ENCODE results near the gene OR10H5. TPM values are rescaled to one million over a fixed set of nuclear protein-coding genes. Genes with fewer than 3 reads are reported as not detected.
A peak's percentile ranks its signal among the peaks of the same experiment; 100 is the strongest.
"Not testable (repeated sequence)": the region's sequence is repeated elsewhere in the genome, so short reads cannot be mapped to it uniquely, and the experiment has no call there.

The OR10H5 gene
- total RNA-seq, 2 experiments from 2014 or later: 0.04 TPM; not detected in 1

GRCh38 chr19:15838351-15838750 is 50.9 kb downstream of the OR10H5 start:
- ATAC-seq: no peak
- Mint-ChIP-seq H3K4me1 (ENCODE audit: low read depth) (peaks cover 16% of the 10 kb centered on the region), H3K4me3 (peak overlapping the region; percentile 32), H3K9me3 (peaks cover 2% of the 10 kb centered on the region), H3K27me3 (no peaks in the 10 kb centered on the region), H3K36me3 (ENCODE audit: low read depth) (no peaks in the 10 kb centered on the region), H3K27ac (peak overlapping the region; percentile 76)
- TF ChIP-seq, protein P1, sequence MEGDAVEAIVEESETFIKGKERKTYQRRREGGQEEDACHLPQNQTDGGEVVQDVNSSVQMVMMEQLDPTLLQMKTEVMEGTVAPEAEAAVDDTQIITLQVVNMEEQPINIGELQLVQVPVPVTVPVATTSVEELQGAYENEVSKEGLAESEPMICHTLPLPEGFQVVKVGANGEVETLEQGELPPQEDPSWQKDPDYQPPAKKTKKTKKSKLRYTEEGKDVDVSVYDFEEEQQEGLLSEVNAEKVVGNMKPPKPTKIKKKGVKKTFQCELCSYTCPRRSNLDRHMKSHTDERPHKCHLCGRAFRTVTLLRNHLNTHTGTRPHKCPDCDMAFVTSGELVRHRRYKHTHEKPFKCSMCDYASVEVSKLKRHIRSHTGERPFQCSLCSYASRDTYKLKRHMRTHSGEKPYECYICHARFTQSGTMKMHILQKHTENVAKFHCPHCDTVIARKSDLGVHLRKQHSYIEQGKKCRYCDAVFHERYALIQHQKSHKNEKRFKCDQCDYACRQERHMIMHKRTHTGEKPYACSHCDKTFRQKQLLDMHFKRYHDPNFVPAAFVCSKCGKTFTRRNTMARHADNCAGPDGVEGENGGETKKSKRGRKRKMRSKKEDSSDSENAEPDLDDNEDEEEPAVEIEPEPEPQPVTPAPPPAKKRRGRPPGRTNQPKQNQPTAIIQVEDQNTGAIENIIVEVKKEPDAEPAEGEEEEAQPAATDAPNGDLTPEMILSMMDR (IDR thresholded peaks at IDR 0.05): no peak
- POLR2A ChIA-PET: no interaction called here
- DNase-seq: no peak
- CTCF ChIA-PET: no interaction called here
- intact Hi-C loops (cut with micrococcal nuclease): no loop called here

DNA sequence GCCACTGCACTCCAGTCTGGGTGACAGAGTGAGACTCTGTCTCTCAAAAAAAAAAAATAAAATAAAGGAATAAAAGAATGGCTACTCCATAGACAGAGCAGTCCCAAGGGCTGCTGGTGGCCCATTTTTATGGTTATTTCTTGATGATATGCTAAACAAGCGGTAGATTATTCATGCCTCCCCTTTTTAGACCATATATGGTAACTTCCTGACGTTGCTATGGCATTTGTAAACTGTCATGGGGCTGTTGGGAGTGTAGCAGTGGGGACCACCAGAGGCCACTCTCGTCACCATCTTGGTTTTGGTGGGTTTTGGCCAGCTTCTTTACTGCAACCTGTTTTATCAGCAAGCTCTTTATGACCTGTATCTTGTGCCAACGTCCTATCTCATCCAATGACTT is 52.4 kb downstream of the OR10H5 start:
- H3K4me1 Mint-ChIP-seq (ENCODE audit: low read depth): peaks cover 26% of the 10 kb centered on the region
- POLR2A ChIA-PET: not testable (repeated sequence)

DNA sequence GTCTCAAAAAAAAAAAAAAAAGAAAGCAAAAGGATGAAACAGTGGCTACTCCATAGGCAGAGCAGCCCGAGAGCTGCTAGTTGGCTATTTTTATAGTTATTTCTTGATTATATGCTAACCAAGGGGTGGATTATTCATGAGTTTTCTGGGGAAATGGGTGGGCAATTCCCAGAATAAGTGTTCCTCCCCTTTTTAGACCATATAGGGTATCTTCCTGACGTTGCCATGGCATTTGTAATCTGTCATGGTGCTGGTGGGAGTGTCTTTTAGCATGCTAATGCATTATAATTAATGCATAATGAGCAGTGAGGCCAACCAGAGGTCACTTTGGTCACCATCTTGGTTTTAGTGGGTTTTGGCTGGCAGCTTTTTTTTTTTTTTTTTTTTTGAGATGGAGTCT is 53.4 kb downstream of the OR10H5 start:
- POLR2A ChIA-PET: no interaction called here
- CTCF ChIA-PET: no interaction called here
- H3K27ac Mint-ChIP-seq: no peak overlapping the region
- H3K4me3 Mint-ChIP-seq: no peak overlapping the region
- no peaks in the 10 kb centered on the region for H3K27me3 Mint-ChIP-seq
- H3K9me3 Mint-ChIP-seq: peaks cover 2% of the 10 kb centered on the region
- TF ChIP-seq, protein P1 (IDR thresholded peaks at IDR 0.05): no peak
- DNase-seq (no peak), ATAC-seq (no peak)
- H3K4me1 Mint-ChIP-seq (ENCODE audit: low read depth): peaks cover 30% of the 10 kb centered on the region
- intact Hi-C loops (cut with micrococcal nuclease): no loop called here
- H3K36me3 Mint-ChIP-seq (ENCODE audit: low read depth): no peaks in the 10 kb centered on the region

More for the DNA sequence above, 52.4 kb downstream of the OR10H5 start:
- DNase-seq; ATAC-seq; intact Hi-C loops (cut with micrococcal nuclease); H3K9me3 Mint-ChIP-seq; H3K36me3 Mint-ChIP-seq (ENCODE audit: low read depth); H3K27me3 Mint-ChIP-seq; H3K4me3 Mint-ChIP-seq; H3K27ac Mint-ChIP-seq: not testable (repeated sequence)
- CTCF ChIA-PET: interaction anchor here (1.1 kb wide), 1 partner anchor 202 kb away, joined by 4 read pairs; no protein-coding TSS in a partner anchor

- peak; percentile 36 for DNase-seq
- no peak overlapping the region for H3K27ac Mint-ChIP-seq
- POLR2A ChIA-PET: interaction anchor here (0.5 kb wide), 1 partner anchor 288 kb away, joined by 3 read pairs; no protein-coding TSS in a partner anchor
These were observed 54.6 kb downstream of the OR10H5 start for GRCh38 chr19:15841875-15842569.

DNA sequence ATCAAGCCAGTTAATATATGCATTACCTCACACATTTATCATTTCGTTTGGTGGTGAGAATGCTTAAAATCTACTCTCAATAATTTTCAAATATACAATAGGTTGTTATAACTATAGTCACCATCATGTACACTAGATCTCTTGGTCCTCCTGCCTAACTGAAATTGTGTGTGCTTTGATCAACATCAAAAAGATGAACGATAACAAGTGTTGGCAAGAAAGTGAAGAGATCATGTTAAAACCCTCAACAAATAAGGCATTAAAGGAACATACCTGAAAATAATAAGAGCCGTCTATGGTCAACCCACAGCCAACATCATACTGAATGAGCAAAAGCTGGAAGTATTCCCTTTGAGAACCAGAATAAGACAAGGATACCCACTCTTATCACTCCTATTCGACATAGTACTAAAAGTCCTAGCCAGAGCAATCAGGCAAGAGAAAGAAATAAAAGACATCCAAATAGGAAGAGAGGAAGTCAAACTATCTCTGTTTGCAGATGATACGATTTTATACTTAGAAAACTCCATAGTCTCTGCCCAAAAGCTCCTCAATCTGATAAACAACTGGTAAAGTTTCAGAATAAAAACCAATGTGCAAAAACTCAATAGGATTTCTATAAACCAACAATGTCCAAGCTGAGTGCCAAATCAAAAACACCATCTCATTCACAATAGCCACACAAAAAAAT is 55.9 kb downstream of the OR10H5 start:
- POLR2A ChIA-PET: no interaction called here
- no peak for ATAC-seq
- Mint-ChIP-seq H3K27me3 (no peaks in the 10 kb centered on the region), H3K36me3 (ENCODE audit: low read depth) (no peaks in the 10 kb centered on the region), H3K9me3 (peaks cover 2% of the 10 kb centered on the region), H3K27ac (peak overlapping the region; percentile 40), H3K4me3 (no peak overlapping the region), H3K4me1 (ENCODE audit: low read depth) (peaks cover 25% of the 10 kb centered on the region)
- CTCF ChIA-PET: interaction anchor here (1.0 kb wide), 1 partner anchor 10 kb away, joined by 4 read pairs; no protein-coding TSS in a partner anchor
- intact Hi-C loops (cut with micrococcal nuclease): no loop called here
- no peak for DNase-seq
- TF ChIP-seq, protein P1 (IDR thresholded peaks at IDR 0.05): no peak

More at GRCh38 chr19:15841875-15842569, 54.6 kb downstream of the OR10H5 start:
- Mint-ChIP-seq H3K4me3 (no peak overlapping the region), H3K27me3 (no peaks in the 10 kb centered on the region), H3K4me1 (ENCODE audit: low read depth) (peaks cover 31% of the 10 kb centered on the region), H3K9me3 (peaks cover 2% of the 10 kb centered on the region), H3K36me3 (ENCODE audit: low read depth) (no peaks in the 10 kb centered on the region)
- ATAC-seq: peak; percentile 22
- intact Hi-C loops (cut with micrococcal nuclease): no loop called here
- TF ChIP-seq, protein P1 (IDR thresholded peaks at IDR 0.05): peak; percentile 31
- CTCF ChIA-PET: no interaction called here

GRCh38 chr19:15843894-15844222 is 56.4 kb downstream of the OR10H5 start:
- H3K4me1 Mint-ChIP-seq (ENCODE audit: low read depth): peaks cover 25% of the 10 kb centered on the region
- ATAC-seq; H3K9me3 Mint-ChIP-seq; H3K4me3 Mint-ChIP-seq; H3K27ac Mint-ChIP-seq; POLR2A ChIA-PET; H3K27me3 Mint-ChIP-seq; DNase-seq; H3K36me3 Mint-ChIP-seq (ENCODE audit: low read depth); intact Hi-C loops (cut with micrococcal nuclease): not testable (repeated sequence)
- CTCF ChIA-PET: interaction anchor here (1.0 kb wide), 1 partner anchor 10 kb away, joined by 4 read pairs; no protein-coding TSS in a partner anchor
